ENCODE measurements around the gene OR2Z1.

OR2Z1 gene, protein sequence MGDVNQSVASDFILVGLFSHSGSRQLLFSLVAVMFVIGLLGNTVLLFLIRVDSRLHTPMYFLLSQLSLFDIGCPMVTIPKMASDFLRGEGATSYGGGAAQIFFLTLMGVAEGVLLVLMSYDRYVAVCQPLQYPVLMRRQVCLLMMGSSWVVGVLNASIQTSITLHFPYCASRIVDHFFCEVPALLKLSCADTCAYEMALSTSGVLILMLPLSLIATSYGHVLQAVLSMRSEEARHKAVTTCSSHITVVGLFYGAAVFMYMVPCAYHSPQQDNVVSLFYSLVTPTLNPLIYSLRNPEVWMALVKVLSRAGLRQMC

GRCh38 chr19:8721334-8721733, at the start of gene OR2Z1:
Gene OR2Z1, plus strand, starts transcription at chr19:8721634. Its CDS starts 9,395 bp downstream, at chr19:8731029.
- DNase-seq (ENCODE audit: extremely low read depth, low read depth): no peak
- no peak for TF ChIP-seq CTCF (IDR thresholded peaks at IDR 0.05; ENCODE audit: low read depth, low read length)

- TF ChIP-seq CTCF (IDR thresholded peaks at IDR 0.05; ENCODE audit: low read depth, low read length): no peak
- no peak for DNase-seq (ENCODE audit: extremely low read depth, low read depth)
Observed at GRCh38 chr19:8673276-8673891, 48.0 kb upstream of the OR2Z1 start.

- no peak for DNase-seq (ENCODE audit: extremely low read depth, low read depth)
- TF ChIP-seq CTCF (IDR thresholded peaks at IDR 0.05; ENCODE audit: low read depth, low read length): no peak
Observed at GRCh38 chr19:8675066-8675465, 46.4 kb upstream of the OR2Z1 start.

DNA sequence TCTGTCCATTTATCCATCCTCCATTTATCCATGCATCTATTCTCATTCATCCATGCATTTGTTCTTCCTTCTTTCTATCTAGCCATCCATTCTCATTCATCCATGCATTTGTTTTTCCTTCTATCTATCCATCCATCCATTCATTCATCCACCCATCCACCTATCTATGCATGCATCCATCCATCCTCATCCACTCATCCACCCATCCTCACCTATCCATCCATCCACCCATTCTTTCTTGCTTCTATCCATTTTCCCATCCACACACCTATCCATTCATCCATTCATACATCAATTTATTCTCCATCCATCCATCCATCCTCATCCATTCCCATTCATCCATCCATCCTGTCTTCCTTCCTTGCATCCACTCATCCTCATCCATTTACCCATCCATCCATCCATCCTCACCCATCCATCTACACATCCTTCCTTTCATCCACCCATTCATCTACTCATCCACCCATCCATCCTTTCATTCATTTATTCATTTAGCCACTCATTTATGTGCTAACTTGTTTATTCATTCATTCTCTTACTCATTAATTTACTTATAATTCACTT, 43.1 kb upstream of the OR2Z1 start:
- DNase-seq (ENCODE audit: extremely low read depth, low read depth): no peak
- no peak for TF ChIP-seq CTCF (IDR thresholded peaks at IDR 0.05; ENCODE audit: low read depth, low read length)

DNA sequence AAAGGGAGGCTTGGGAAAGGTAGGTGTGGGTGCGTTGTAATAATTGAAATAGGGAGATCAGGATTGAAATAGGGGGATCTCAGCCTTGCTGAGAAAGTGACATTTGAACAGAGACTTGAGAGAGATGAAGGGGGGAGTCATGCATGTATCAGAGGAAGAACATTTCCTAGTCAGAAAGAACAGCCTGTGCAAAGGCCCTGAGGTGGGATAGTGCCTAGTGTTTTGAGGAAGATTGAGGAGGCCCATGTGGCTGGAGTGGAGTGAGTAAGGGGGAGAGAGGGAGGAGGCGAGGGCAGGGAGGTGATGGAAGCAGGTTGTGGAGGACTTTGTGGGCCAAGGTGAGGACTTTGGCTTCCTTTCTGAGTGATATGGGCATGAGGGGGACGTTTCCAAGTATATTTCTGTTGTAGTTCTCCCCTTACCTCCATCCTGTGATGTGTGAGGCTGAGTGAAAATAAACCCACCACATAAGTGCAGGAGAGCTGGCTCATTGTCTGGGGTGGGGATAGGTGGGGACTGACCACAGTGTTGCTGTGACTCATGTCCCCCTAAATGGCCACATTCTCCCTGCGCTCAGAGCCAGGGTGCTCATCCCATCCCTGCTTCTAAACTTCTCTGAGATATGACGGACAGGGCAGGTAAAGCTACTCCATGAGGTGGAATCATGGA, 40.6 kb upstream of the OR2Z1 start:
- no peak for TF ChIP-seq CTCF (IDR thresholded peaks at IDR 0.05; ENCODE audit: low read depth, low read length)
- DNase-seq (ENCODE audit: extremely low read depth, low read depth): no peak

GRCh38 chr19:8681345-8682029, 39.9 kb upstream of the OR2Z1 start:
- no peak for DNase-seq (ENCODE audit: extremely low read depth, low read depth)
- no peak for TF ChIP-seq CTCF (IDR thresholded peaks at IDR 0.05; ENCODE audit: low read depth, low read length)

Measured in AG09319 (cell line).